Adrenal gland (tissue), 9 donors: ENCODE results near the gene SORL1-AS1.

ENCODE experiments used
- DNase-seq, 7 donors: peaks; one replicate each; pipeline ENCODE4 v3.0.0-alpha.2; 2019 to 2020
- H3K27ac ChIP-seq, 5 donors: fragments of 200-600 bp; sonication (generic) in 4 of 5; 1 replicate in 3 of 5; 2 replicates in 2 of 5; pipeline versions ENCODE4 v1.5.1 to v1.8.0; 2016 to 2020; ENCODE audit warnings: mild to moderate bottlenecking in 1 of 5
- H3K27me3 ChIP-seq: fragments of 200-600 bp; 2 replicates; pipeline ENCODE4 v1.8.0; 2021
- H3K36me3 ChIP-seq, 2 donors: fragments of 200-600 bp; replicated peaks in 1 of 2; 1 replicate in 1 of 2; 2 replicates in 1 of 2; pipeline versions ENCODE4 v1.5.1 to v1.8.0; 2018 to 2022
- H3K4me1 ChIP-seq, 2 donors: fragments of 200-600 bp; replicated peaks in 1 of 2; 1 replicate in 1 of 2; 2 replicates in 1 of 2; pipeline versions ENCODE4 v1.5.1 to v1.8.0; 2018 to 2021
- H3K4me3 ChIP-seq, 4 donors: fragments of 200-600 bp; sonication (generic) in 3 of 4; one replicate each; pipeline ENCODE4 v1.5.1; 2016 to 2018
- H3K9me3 ChIP-seq, 3 donors: fragments of 200-600 bp; sonication (generic) in 1 of 3; replicated peaks in 1 of 3; 1 replicate in 2 of 3; 2 replicates in 1 of 3; pipeline versions ENCODE4 v1.5.1 to v1.8.0; 2016 to 2021
- POLR2A ChIP-seq, 2 donors: fragments of 450-650 bp; IDR thresholded peaks; one replicate each; pipeline ENCODE4 v1.6.1; 2017; ENCODE audit warnings: antibody characterized with exemption in 2 of 2, mild to moderate bottlenecking in 2 of 2, moderate library complexity in 1 of 2
- WGBS, 4 donors: extraction: QIAGEN DNeasy Blood & Tissue Kit in 2 of 4; methylation state at CpG; one replicate each; pipeline versions ENCODE4 v1.1.5 to v1.1.7; 2013 to 2017; 5-methylcytosine and 5-hydroxymethylcytosine counted together
- intact Hi-C, 2 donors: fragments of 100-400 bp; cut with DNase I; formaldehyde crosslinking; loops; one replicate each; pipeline versions ENCODE4 v1.14.1 to v1.15.0; 2022 to 2023
- TF ChIP-seq, protein P1 (sequence below), 6 experiments: fragments of 450-650 bp in 4 of 6; fragments of 200-600 bp in 2 of 6; sonication (generic) in 1 of 6; IDR thresholded peaks; 1 replicate in 5 of 6; 2 replicates in 1 of 6; pipeline versions ENCODE4 v1.5.1 to v1.8.0; 2016 to 2021; ENCODE audit warnings: antibody characterized with exemption in 6 of 6, mild to moderate bottlenecking in 2 of 6, moderate library complexity in 1 of 6
- donor health status: healthy with polysubstance abuse.
- donor health status: Bipolar disorder and iron deficiency.
- donor health status: DM: yes; HTN: yes; CAD: no.
- donor health status: DM: no; HTN: no; CAD: no.
- donor health status: DM: no; HTN: no; CAD: no.

The SORL1-AS1 gene

DNA sequence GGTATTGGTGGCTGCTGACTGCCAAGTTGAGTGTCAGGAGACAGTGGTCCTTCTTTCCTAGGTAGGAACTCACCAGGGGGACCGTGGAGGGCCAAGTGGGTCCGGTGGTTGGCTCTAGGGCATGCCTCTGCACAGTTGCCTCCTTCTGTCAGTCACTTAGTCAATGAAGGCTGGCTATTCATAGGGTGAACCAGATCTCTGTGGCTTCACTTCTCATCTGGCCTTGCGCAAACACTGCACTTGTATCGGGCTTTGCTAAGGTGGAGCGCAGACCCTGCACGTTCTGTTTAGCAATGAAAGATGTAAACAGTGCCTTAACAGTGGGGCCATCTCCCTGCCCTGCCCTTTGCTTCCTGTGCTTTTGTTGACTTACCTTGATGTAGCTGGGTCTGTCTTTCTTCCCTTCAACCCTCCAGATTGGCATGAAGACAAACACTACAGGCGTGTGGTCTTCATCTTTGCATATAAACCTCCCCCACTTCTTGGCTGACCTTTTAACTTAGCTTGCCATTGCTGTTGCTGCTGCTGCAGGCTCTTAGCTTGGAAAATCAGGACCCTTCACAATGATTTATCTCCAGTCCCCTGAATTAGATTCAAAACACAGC, 6.7 kb upstream of the SORL1-AS1 start:
- TF ChIP-seq, protein P1, sequence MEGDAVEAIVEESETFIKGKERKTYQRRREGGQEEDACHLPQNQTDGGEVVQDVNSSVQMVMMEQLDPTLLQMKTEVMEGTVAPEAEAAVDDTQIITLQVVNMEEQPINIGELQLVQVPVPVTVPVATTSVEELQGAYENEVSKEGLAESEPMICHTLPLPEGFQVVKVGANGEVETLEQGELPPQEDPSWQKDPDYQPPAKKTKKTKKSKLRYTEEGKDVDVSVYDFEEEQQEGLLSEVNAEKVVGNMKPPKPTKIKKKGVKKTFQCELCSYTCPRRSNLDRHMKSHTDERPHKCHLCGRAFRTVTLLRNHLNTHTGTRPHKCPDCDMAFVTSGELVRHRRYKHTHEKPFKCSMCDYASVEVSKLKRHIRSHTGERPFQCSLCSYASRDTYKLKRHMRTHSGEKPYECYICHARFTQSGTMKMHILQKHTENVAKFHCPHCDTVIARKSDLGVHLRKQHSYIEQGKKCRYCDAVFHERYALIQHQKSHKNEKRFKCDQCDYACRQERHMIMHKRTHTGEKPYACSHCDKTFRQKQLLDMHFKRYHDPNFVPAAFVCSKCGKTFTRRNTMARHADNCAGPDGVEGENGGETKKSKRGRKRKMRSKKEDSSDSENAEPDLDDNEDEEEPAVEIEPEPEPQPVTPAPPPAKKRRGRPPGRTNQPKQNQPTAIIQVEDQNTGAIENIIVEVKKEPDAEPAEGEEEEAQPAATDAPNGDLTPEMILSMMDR (IDR thresholded peaks at IDR 0.05) = no peak
- TF ChIP-seq POLR2A (IDR thresholded peaks at IDR 0.05) = no peak
- WGBS, 4 donors = 75 to 79% (median 77%) methylated on average over 7 of the region's 7 CpGs
- DNase-seq = no peak
- H3K27me3 ChIP-seq = no peaks in the 10 kb centered on the region
- H3K9me3 ChIP-seq = no peaks in the 10 kb centered on the region
- intact Hi-C loops = no loop called here
- H3K4me1 ChIP-seq = peaks cover 0 to 4% of the 10 kb centered on the region in 2 donors
- H3K27ac ChIP-seq = no peak overlapping the region
- no peaks in the 10 kb centered on the region for H3K36me3 ChIP-seq
- no peak overlapping the region for H3K4me3 ChIP-seq

DNA sequence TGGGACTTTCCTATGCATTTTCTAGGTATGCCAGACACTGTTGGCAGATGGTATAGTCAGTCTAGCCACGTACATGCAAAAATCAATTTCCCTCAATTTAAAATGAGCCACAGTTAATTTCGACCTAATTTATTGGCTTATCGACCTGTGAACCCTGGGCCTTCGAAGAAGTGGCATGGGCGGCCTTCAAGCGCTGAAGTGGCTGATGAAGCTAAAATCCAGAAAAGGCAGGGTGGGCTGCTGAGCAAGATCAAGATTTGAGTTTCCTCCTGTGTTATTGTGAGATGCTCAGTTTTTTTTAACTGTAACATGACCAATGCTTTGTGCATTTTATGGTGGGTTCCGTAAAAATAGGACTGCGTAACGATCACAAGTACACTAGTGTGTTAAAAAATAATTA, 5.8 kb upstream of the SORL1-AS1 start:
- Histone ChIP-seq H3K36me3 (no peaks in the 10 kb centered on the region), H3K4me1 (no peaks in the 10 kb centered on the region), H3K27ac (no peak overlapping the region), H3K27me3 (no peaks in the 10 kb centered on the region), H3K9me3 (no peaks in the 10 kb centered on the region), H3K4me3 (no peak overlapping the region)
- no peak for TF ChIP-seq POLR2A (IDR thresholded peaks at IDR 0.05)
- TF ChIP-seq, protein P1 (IDR thresholded peaks at IDR 0.05) = no peak
- 90 to 92% (median 92%) methylated on average over 9 of the region's 9 CpGs for WGBS, 4 donors
- DNase-seq = no peak
- intact Hi-C loops = no loop called here

DNA sequence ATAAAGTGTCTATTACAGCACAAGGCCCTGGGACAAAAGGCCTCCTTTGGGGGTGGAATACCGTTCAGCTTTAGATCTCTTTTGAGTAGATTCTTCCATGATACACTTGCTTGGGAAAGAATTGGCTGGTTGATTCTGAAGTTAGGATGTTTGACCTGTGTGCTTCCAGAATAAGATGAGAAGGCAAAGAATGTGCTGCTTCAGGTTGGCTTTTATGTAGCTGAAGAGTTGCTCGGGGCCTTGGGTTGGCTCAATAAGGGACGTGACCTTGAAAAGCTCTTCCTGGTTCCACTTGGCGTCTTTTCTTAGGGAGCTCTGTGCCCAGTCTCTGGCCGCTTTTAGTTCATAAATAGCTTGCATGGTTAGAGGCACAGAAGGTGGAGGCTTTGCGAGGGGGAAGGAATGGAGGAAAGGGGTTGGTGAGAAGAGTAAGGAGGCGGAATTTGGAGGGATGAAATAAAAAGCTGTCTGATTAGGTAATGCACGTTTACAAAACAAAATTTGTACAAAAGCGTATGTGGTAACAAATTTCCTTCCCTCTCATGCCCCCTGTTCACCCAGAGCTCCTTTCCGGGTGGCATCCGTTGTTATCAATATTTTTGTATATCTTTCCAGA, 4.2 kb upstream of the SORL1-AS1 start:
- no peak for DNase-seq
- intact Hi-C loops = no loop called here
- Histone ChIP-seq H3K36me3 (no peaks in the 10 kb centered on the region), H3K27ac (no peak overlapping the region), H3K4me3 (no peak overlapping the region), H3K4me1 (peaks cover 3 to 6% of the 10 kb centered on the region in 2 donors), H3K27me3 (no peaks in the 10 kb centered on the region), H3K9me3 (no peaks in the 10 kb centered on the region)
- TF ChIP-seq POLR2A (IDR thresholded peaks at IDR 0.05) = no peak
- TF ChIP-seq, protein P1 (IDR thresholded peaks at IDR 0.05) = no peak
- WGBS, 4 donors = 70 to 77% (median 72%) methylated on average over 11 of the region's 11 CpGs

DNA sequence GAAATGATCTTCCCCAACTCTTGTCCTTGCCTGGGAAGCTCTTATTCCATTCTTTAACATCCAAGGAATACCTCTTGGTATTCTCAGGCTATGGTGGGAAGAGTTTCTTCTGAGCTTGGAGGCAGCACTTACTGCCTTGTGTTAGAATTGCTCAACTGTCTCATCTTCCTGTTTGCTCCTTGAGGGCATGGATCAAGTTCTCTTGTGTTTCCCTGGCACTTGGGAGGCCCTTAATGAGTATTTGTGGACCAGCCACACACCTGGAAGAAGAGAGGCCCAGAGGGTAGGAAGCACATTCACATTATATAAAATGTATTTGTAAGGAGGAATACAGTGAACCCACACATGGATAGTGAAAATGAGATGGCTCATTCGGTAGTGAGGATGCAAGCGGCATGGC, 3.4 kb upstream of the SORL1-AS1 start:
- no peak for TF ChIP-seq POLR2A (IDR thresholded peaks at IDR 0.05)
- TF ChIP-seq, protein P1 (IDR thresholded peaks at IDR 0.05) = no peak
- Histone ChIP-seq H3K9me3 (no peaks in the 10 kb centered on the region), H3K27ac (no peak overlapping the region), H3K4me3 (no peak overlapping the region), H3K27me3 (no peaks in the 10 kb centered on the region), H3K4me1 (peaks cover 3 to 6% of the 10 kb centered on the region in 2 donors), H3K36me3 (no peaks in the 10 kb centered on the region)
- no peak for DNase-seq
- intact Hi-C loops = no loop called here
- 93 to 100% (median 95%) methylated on average over 2 of the region's 2 CpGs for WGBS, 4 donors
